Liver (tissue), 9 donors: ENCODE data around the gene ST6GALNAC4. TPM values are rescaled to one million over a fixed set of nuclear protein-coding genes. Genes with fewer than 3 reads are reported as not detected.
A peak's percentile ranks its signal among the peaks of the same experiment; 100 is the strongest.

Experiments used
- DNase-seq: peaks from one replicate; pipeline ENCODE4 v3.0.0-alpha.2; 2017; ENCODE audit warnings: low spot score
- H3K27ac ChIP-seq, 2 donors: one replicate each; pipeline ENCODE4 v1.7.0; 2013; ENCODE audit warnings: inconsistent platforms in 2 of 2, low read length in 2 of 2, control low read depth in 1 of 2, low read depth in 1 of 2, mild to moderate bottlenecking in 1 of 2
- H3K27me3 ChIP-seq, 4 donors: one replicate each; pipeline versions ENCODE4 v1.6.1 to v1.7.0; 2013; ENCODE audit warnings: low read length in 3 of 4, inconsistent platforms in 1 of 4, mild to moderate bottlenecking in 1 of 4, moderate library complexity in 1 of 4; ENCODE audit not compliant: control insufficient read depth in 4 of 4, insufficient read depth in 4 of 4
- H3K36me3 ChIP-seq, 4 donors: one replicate each; pipeline versions ENCODE4 v1.6.1 to v1.7.0; 2013; ENCODE audit warnings: low read length in 3 of 4, mild to moderate bottlenecking in 3 of 4, low read depth in 1 of 4, moderate library complexity in 1 of 4; ENCODE audit not compliant: control insufficient read depth in 4 of 4, insufficient read depth in 3 of 4
- H3K4me1 ChIP-seq, 4 donors: one replicate each; pipeline versions ENCODE4 v1.6.1 to v1.7.0; 2013; ENCODE audit warnings: low read length in 3 of 4, mild to moderate bottlenecking in 3 of 4, moderate library complexity in 1 of 4; ENCODE audit not compliant: control insufficient read depth in 4 of 4, insufficient read depth in 4 of 4
- H3K4me3 ChIP-seq, 3 donors: one replicate each; pipeline versions ENCODE4 v1.6.1 to v1.7.0; 2013; ENCODE audit warnings: low read length in 3 of 3, control low read depth in 1 of 3, low read depth in 1 of 3, mild to moderate bottlenecking in 1 of 3
- H3K9ac ChIP-seq, 2 donors: one replicate each; pipeline ENCODE4 v1.7.0; 2013; ENCODE audit warnings: low read length in 2 of 2, mild to moderate bottlenecking in 2 of 2, moderate library complexity in 2 of 2, control low read depth in 1 of 2, low read depth in 1 of 2
- H3K9me3 ChIP-seq, 4 donors: one replicate each; pipeline versions ENCODE4 v1.6.1 to v1.7.0; 2013; ENCODE audit warnings: low read length in 3 of 4; ENCODE audit not compliant: control insufficient read depth in 4 of 4
- ATF3 ChIP-seq: IDR thresholded peaks from 2 replicates; pipeline ENCODE4 v1.6.1; 2016; ENCODE audit warnings: antibody characterized with exemption
- CTCF ChIP-seq: fragments of 150-350 bp; IDR thresholded peaks from 2 replicates; pipeline ENCODE4 v1.5.1; 2017; ENCODE audit warnings: improper control_type of control experiment, low read depth, low read length; ENCODE audit not compliant: missing input control
- EGR1 ChIP-seq, 2 donors: IDR thresholded peaks; 2 replicates each; pipeline ENCODE4 v1.6.1; 2016 to 2018; ENCODE audit warnings: antibody characterized with exemption in 2 of 2, low read depth in 2 of 2
- FOXA1 ChIP-seq: IDR thresholded peaks from 2 replicates; pipeline ENCODE4 v1.6.1; 2016; ENCODE audit warnings: antibody characterized with exemption
- GABPA ChIP-seq, 2 donors: IDR thresholded peaks in 1 of 2; conservative IDR thresholded peaks in 1 of 2; 2 replicates each; pipeline ENCODE4 v1.6.1; 2016; ENCODE audit warnings: antibody characterized with exemption in 2 of 2, mild to moderate bottlenecking in 1 of 2, moderate library complexity in 1 of 2
- HNF4A ChIP-seq, 2 donors: conservative IDR thresholded peaks; 2 replicates each; pipeline ENCODE4 v1.6.1; 2016; ENCODE audit warnings: antibody characterized with exemption in 2 of 2, mild to moderate bottlenecking in 2 of 2
- JUND ChIP-seq, 2 donors: IDR thresholded peaks; 2 replicates each; pipeline ENCODE4 v1.6.1; 2016; ENCODE audit warnings: antibody characterized with exemption in 2 of 2
- MAX ChIP-seq: IDR thresholded peaks from 2 replicates; pipeline ENCODE4 v1.6.1; 2016; ENCODE audit warnings: antibody characterized with exemption
- NR2F2 ChIP-seq: IDR thresholded peaks from 2 replicates; pipeline ENCODE4 v1.6.1; 2016; ENCODE audit warnings: antibody characterized with exemption
- RAD21 ChIP-seq, 2 donors: IDR thresholded peaks; 2 replicates each; pipeline ENCODE4 v1.6.1; 2016; ENCODE audit warnings: antibody characterized with exemption in 2 of 2, mild to moderate bottlenecking in 2 of 2
- RXRA ChIP-seq, 2 donors: IDR thresholded peaks; 2 replicates each; pipeline ENCODE4 v1.6.1; 2017 to 2018; ENCODE audit warnings: antibody characterized with exemption in 2 of 2, mild to moderate bottlenecking in 1 of 2
- SP1 ChIP-seq: IDR thresholded peaks from 2 replicates; pipeline ENCODE4 v1.6.1; 2018; ENCODE audit warnings: antibody characterized with exemption, mild to moderate bottlenecking
- YY1 ChIP-seq: IDR thresholded peaks from 2 replicates; pipeline ENCODE4 v1.6.1; 2016; ENCODE audit warnings: antibody characterized with exemption, mild to moderate bottlenecking
- ZBTB33 ChIP-seq: IDR thresholded peaks from 2 replicates; pipeline ENCODE4 v1.6.1; 2016; ENCODE audit warnings: antibody characterized with exemption
- WGBS: extraction: QIAGEN DNeasy Blood & Tissue Kit; methylation state at CpG from one replicate; pipeline ENCODE4 v1.1.7; 2013; 5-methylcytosine and 5-hydroxymethylcytosine counted together
- polyA plus RNA-seq, 2 donors: library from polyadenylated mRNA; stranded (reverse) in 1 of 2; unstranded in 1 of 2; fragments of 200-250 nt in 1 of 2; fragments of >200 nt in 1 of 2; fragmentation: Nextera tagmentation in 1 of 2; extraction: Ambion mirVana in 1 of 2; gene quantifications; one replicate each; pipeline versions ENCODE4 v1.2.1 to v1.2.3, GENCODE V29; 2013 to 2015
- total RNA-seq, 2 donors: library from RNA; depleted of rRNA; stranded (reverse); fragments of >200 nt; gene quantifications; one replicate each; pipeline ENCODE4 v1.2.3, GENCODE V29; 2014
- donor health status: healthy.
- donor health status: healthy.
- donor health status: healthy.
- donor health status: healthy.
- donor health status: healthy.

The ST6GALNAC4 gene
- total and polyA plus RNA-seq, 4 donors, result 2.5 to 83.7 (median 7.5) TPM

GRCh38 chr9:127960410-127961154 is 43.7 kb upstream of the ST6GALNAC4 start:
- Histone ChIP-seq H3K9me3 (no peaks in the 10 kb centered on the region), H3K36me3 (no peaks in the 10 kb centered on the region), H3K4me1 (peaks cover 20 to 53% (median 40%) of the 10 kb centered on the region in 4 donors), H3K27me3 (no peaks in the 10 kb centered on the region), H3K9ac (no peak overlapping the region), H3K4me3 (no peak overlapping the region), H3K27ac (peak overlapping the region in 1 of 2 donors; percentile 39)
- no peak for TF ChIP-seq SP1
- WGBS, result 59% methylated on average over 11 of the region's 11 CpGs
- no peak for DNase-seq

- Histone ChIP-seq H3K4me1 (peaks cover 19 to 53% (median 41%) of the 10 kb centered on the region in 4 donors), H3K9me3 (no peaks in the 10 kb centered on the region), H3K27ac (peak overlapping the region in 1 of 2 donors; percentile 39), H3K9ac (no peak overlapping the region), H3K27me3 (no peaks in the 10 kb centered on the region), H3K4me3 (no peak overlapping the region), H3K36me3 (no peaks in the 10 kb centered on the region)
- 96% methylated on average over 2 of the region's 2 CpGs for WGBS
- TF ChIP-seq CTCF, result no peak
- TF ChIP-seq ZBTB33, result no peak
- TF ChIP-seq EGR1 (IDR thresholded peaks at IDR 0.05; ENCODE audit: low read depth in 2 of 2), result no peak
- TF ChIP-seq NR2F2, result no peak
- no peak for TF ChIP-seq FOXA1
- TF ChIP-seq RXRA (IDR thresholded peaks at IDR 0.05), result no peak
- TF ChIP-seq JUND (IDR thresholded peaks at IDR 0.05), result no peak
- TF ChIP-seq HNF4A (conservative IDR thresholded peaks at IDR 0.05), result no peak
- TF ChIP-seq RAD21 (IDR thresholded peaks at IDR 0.05), result no peak
- no peak for TF ChIP-seq YY1
- TF ChIP-seq MAX, result no peak
- no peak for TF ChIP-seq ATF3
- no peak for TF ChIP-seq GABPA (IDR thresholded peaks at IDR 0.05 in 1 of 2, conservative IDR thresholded peaks at IDR 0.05 in 1 of 2)
- no peak for DNase-seq
Observed at GRCh38 chr9:127959841-127960409, 43.1 kb upstream of the ST6GALNAC4 start.
